ENCODE measurements around the gene CLK1. TPM values are rescaled to one million over a fixed set of nuclear protein-coding genes. Genes with fewer than 3 reads are reported as not detected.
A peak's percentile ranks its signal among the peaks of the same experiment; 100 is the strongest.

CLK1 gene
- total RNA-seq, 1 donor from 2014 or later = 106 TPM

- H3K36me3 Mint-ChIP-seq = peaks cover 32% of the 10 kb centered on the region
- no peaks in the 10 kb centered on the region for H3K4me1 Mint-ChIP-seq (ENCODE audit: unreplicated experiment)
- H3K9me3 Mint-ChIP-seq = no peaks in the 10 kb centered on the region
- H3K4me3 Mint-ChIP-seq = no peak overlapping the region
- no peak for DNase-seq (ENCODE audit: extremely low spot score, unreplicated experiment)
- no peaks in the 10 kb centered on the region for H3K27me3 Mint-ChIP-seq
- peak overlapping the region; percentile 25 for H3K27ac Mint-ChIP-seq
- no peak for TF ChIP-seq CTCF (conservative IDR thresholded peaks at IDR 0.05)
These were observed 13.8 kb downstream of the CLK1 start for GRCh38 chr2:200850512-200851256.

GRCh38 chr2:200847939-200848338 lies 16.5 kb downstream of the CLK1 start:
- Mint-ChIP-seq H3K27me3 (no peaks in the 10 kb centered on the region), H3K9me3 (no peaks in the 10 kb centered on the region), H3K27ac (no peak overlapping the region), H3K4me3 (no peak overlapping the region), H3K4me1 (ENCODE audit: unreplicated experiment) (no peaks in the 10 kb centered on the region), H3K36me3 (peaks cover 22% of the 10 kb centered on the region)
- DNase-seq (ENCODE audit: extremely low spot score, unreplicated experiment) = no peak
- TF ChIP-seq CTCF (conservative IDR thresholded peaks at IDR 0.05) = no peak

GRCh38 chr2:200847269-200847668 lies 17.2 kb downstream of the CLK1 start:
- Mint-ChIP-seq H3K9me3 (no peaks in the 10 kb centered on the region), H3K27me3 (no peaks in the 10 kb centered on the region), H3K4me3 (no peak overlapping the region), H3K4me1 (ENCODE audit: unreplicated experiment) (no peaks in the 10 kb centered on the region), H3K36me3 (peaks cover 15% of the 10 kb centered on the region), H3K27ac (no peak overlapping the region)
- DNase-seq (ENCODE audit: extremely low spot score, unreplicated experiment) = no peak
- no peak for TF ChIP-seq CTCF (conservative IDR thresholded peaks at IDR 0.05)

- Mint-ChIP-seq H3K9me3 (no peaks in the 10 kb centered on the region), H3K27ac (no peak overlapping the region), H3K27me3 (no peaks in the 10 kb centered on the region), H3K4me3 (no peak overlapping the region), H3K36me3 (peaks cover 5% of the 10 kb centered on the region), H3K4me1 (ENCODE audit: unreplicated experiment) (no peaks in the 10 kb centered on the region)
- no peak for TF ChIP-seq CTCF (conservative IDR thresholded peaks at IDR 0.05)
- DNase-seq (ENCODE audit: extremely low spot score, unreplicated experiment) = no peak
These were observed 18.7 kb downstream of the CLK1 start for GRCh38 chr2:200845669-200846325.

GRCh38 chr2:200845194-200845593 lies 19.3 kb downstream of the CLK1 start:
- no peaks in the 10 kb centered on the region for H3K27me3 Mint-ChIP-seq
- no peak for TF ChIP-seq CTCF (conservative IDR thresholded peaks at IDR 0.05)
- no peak overlapping the region for H3K27ac Mint-ChIP-seq
- DNase-seq (ENCODE audit: extremely low spot score, unreplicated experiment) = no peak
- H3K4me3 Mint-ChIP-seq = no peak overlapping the region
- H3K4me1 Mint-ChIP-seq (ENCODE audit: unreplicated experiment) = no peaks in the 10 kb centered on the region
- H3K9me3 Mint-ChIP-seq = no peaks in the 10 kb centered on the region
- H3K36me3 Mint-ChIP-seq = no peaks in the 10 kb centered on the region
